Gastroesophageal sphincter (tissue), 4 donors: ENCODE measurements around the gene LPCAT1. TPM values are rescaled to one million over a fixed set of nuclear protein-coding genes. Genes with fewer than 3 reads are reported as not detected.
"Not testable (repeated sequence)": the region's sequence is repeated elsewhere in the genome, so short reads cannot be mapped to it uniquely, and the experiment has no call there.

Experiments
- ATAC-seq: fragments of 150-250 bp; one replicate; pipeline ENCODE4 v1.9.1; 2016; ENCODE audit warnings: mild to moderate bottlenecking, moderate library complexity
- H3K27ac ChIP-seq, 4 donors: fragments of 200-600 bp; sonication (generic) in 3 of 4; 1 replicate in 3 of 4; 2 replicates in 1 of 4; pipeline ENCODE4 v1.5.1; 2016 to 2019
- H3K27me3 ChIP-seq: fragments of 200-600 bp; sonication (generic); one replicate; pipeline ENCODE4 v1.5.1; 2019
- H3K36me3 ChIP-seq, 2 donors: fragments of 200-600 bp; sonication (generic); one replicate each; pipeline ENCODE4 v1.5.1; 2019; ENCODE audit warnings: control low read depth in 1 of 2
- H3K4me1 ChIP-seq, 3 donors: fragments of 200-600 bp; sonication (generic); 1 replicate in 2 of 3; 2 replicates in 1 of 3; pipeline ENCODE4 v1.5.1; 2016 to 2019; ENCODE audit warnings: control low read depth in 2 of 3
- H3K4me3 ChIP-seq, 2 donors: fragments of 200-600 bp; sonication (generic); one replicate each; pipeline ENCODE4 v1.5.1; 2019; ENCODE audit warnings: mild to moderate bottlenecking in 1 of 2, moderate library complexity in 1 of 2
- H3K9me3 ChIP-seq, 3 donors: fragments of 200-600 bp; sonication (generic); one replicate each; pipeline ENCODE4 v1.5.1; 2017 to 2019; ENCODE audit warnings: control low read depth in 2 of 3
- EP300 ChIP-seq: sonication (generic); formaldehyde crosslinking; IDR thresholded peaks from one replicate; pipeline ENCODE4 v1.6.1; 2017; ENCODE audit warnings: antibody characterized with exemption, mild to moderate bottlenecking
- POLR2A ChIP-seq, 2 donors: fragments of 450-650 bp; IDR thresholded peaks; one replicate each; pipeline ENCODE4 v1.6.1; 2017; ENCODE audit warnings: antibody characterized with exemption in 2 of 2, mild to moderate bottlenecking in 2 of 2, moderate library complexity in 1 of 2
- POLR2AphosphoS5 ChIP-seq: sonication (generic); formaldehyde crosslinking; IDR thresholded peaks from one replicate; pipeline ENCODE4 v1.6.1; 2017; ENCODE audit warnings: antibody characterized with exemption
- WGBS, 2 donors: methylation state at CpG; one replicate each; pipeline ENCODE4 v1.1.5; 2018; ENCODE audit warnings: low coverage in 1 of 2; 5-methylcytosine and 5-hydroxymethylcytosine counted together
- total RNA-seq, 4 donors: library from RNA; depleted of rRNA; stranded (reverse); fragments of >200 nt; gene quantifications; one replicate each; pipeline ENCODE4 v1.1.0, GENCODE V29; 2016
- TF ChIP-seq, protein P1 (sequence below), 4 experiments: fragments of 200-600 bp in 2 of 4; fragments of 450-650 bp in 2 of 4; sonication (generic) in 1 of 4; IDR thresholded peaks; one replicate each; pipeline ENCODE4 v1.5.1; 2017 to 2019; ENCODE audit warnings: antibody characterized with exemption in 4 of 4, mild to moderate bottlenecking in 2 of 4, moderate library complexity in 2 of 4

LPCAT1 gene
- total RNA-seq, 4 donors from 2014 or later = 20.3 to 52.6 (median 31.8) TPM

DNA sequence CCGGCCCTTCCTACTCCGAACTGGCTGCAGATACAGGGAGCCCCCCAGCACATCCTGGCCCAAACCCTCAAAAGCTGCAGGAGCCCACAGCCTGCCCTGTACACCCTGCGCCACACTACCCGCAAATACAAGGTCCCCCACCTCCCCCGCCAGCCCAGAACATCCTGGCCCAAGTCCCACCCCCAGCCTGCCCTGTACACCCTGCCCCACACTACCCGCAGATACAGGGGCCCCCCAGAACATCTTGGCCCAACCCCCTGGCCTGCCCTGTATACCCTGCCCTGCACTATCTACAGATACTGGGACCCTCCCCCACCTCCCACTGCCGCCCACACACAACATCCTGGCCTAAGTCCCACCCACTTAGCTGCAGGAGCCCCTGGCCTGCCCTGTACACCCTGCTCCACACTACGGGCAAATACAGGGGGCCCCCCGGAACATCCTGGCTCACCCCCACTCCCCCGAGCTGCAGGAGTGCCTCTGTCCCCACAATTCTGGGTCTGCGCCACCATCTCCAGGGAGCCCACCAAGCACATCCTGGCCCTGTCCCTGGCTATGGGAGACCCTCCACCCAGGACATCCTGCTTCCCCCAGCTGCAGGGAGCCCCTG lies 8.3 kb downstream of the LPCAT1 start:
- WGBS, 2 donors = 60% methylated on average over 1 of the region's 11 CpGs; no CpG with 5 or more reads in 1 of the 2 donors
- Histone ChIP-seq H3K36me3 (peaks cover 0 to 72% of the 10 kb centered on the region in 2 donors), H3K4me1 (peaks cover 0 to 8% (median 0%) of the 10 kb centered on the region in 3 donors), H3K4me3 (no peak overlapping the region), H3K27me3 (no peaks in the 10 kb centered on the region), H3K27ac (no peak overlapping the region), H3K9me3 (no peaks in the 10 kb centered on the region)
- ATAC-seq = no peak
- TF ChIP-seq POLR2AphosphoS5 (no peak), POLR2A (IDR thresholded peaks at IDR 0.05) (no peak), EP300 (no peak)
- TF ChIP-seq, protein P1, sequence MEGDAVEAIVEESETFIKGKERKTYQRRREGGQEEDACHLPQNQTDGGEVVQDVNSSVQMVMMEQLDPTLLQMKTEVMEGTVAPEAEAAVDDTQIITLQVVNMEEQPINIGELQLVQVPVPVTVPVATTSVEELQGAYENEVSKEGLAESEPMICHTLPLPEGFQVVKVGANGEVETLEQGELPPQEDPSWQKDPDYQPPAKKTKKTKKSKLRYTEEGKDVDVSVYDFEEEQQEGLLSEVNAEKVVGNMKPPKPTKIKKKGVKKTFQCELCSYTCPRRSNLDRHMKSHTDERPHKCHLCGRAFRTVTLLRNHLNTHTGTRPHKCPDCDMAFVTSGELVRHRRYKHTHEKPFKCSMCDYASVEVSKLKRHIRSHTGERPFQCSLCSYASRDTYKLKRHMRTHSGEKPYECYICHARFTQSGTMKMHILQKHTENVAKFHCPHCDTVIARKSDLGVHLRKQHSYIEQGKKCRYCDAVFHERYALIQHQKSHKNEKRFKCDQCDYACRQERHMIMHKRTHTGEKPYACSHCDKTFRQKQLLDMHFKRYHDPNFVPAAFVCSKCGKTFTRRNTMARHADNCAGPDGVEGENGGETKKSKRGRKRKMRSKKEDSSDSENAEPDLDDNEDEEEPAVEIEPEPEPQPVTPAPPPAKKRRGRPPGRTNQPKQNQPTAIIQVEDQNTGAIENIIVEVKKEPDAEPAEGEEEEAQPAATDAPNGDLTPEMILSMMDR (IDR thresholded peaks at IDR 0.05) = no peak

DNA sequence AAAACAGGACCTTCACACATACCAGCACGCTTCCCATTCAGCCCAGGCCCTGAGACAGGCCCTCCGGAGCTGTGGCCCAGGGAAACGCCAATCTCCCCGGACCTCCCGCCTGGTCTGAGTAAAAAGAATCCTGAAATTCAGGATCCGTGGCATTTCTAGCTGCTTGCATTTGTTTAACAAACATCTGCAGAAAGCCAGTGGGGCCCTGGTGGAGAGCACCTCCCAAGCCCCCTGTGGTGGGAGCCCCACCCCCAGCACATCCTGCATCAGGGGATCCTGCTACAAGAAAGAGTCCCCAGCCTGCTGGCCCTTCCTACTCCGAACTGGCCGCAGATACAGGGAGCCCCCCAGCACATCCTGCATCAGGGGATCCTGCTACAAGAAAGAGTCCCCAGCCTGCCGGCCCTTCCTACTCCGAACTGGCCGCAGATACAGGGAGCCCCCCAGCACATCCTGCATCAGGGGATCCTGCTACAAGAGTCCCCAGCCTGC lies 8.9 kb downstream of the LPCAT1 start:
- not testable (repeated sequence) for H3K27ac ChIP-seq, H3K27me3 ChIP-seq, H3K4me1 ChIP-seq, H3K4me3 ChIP-seq, H3K9me3 ChIP-seq, ATAC-seq
- 90% methylated on average over 2 of the region's 11 CpGs; no CpG with 5 or more reads in 1 of the 2 donors for WGBS, 2 donors
- peaks cover 0 to 68% of the 10 kb centered on the region in 2 donors for H3K36me3 ChIP-seq

DNA sequence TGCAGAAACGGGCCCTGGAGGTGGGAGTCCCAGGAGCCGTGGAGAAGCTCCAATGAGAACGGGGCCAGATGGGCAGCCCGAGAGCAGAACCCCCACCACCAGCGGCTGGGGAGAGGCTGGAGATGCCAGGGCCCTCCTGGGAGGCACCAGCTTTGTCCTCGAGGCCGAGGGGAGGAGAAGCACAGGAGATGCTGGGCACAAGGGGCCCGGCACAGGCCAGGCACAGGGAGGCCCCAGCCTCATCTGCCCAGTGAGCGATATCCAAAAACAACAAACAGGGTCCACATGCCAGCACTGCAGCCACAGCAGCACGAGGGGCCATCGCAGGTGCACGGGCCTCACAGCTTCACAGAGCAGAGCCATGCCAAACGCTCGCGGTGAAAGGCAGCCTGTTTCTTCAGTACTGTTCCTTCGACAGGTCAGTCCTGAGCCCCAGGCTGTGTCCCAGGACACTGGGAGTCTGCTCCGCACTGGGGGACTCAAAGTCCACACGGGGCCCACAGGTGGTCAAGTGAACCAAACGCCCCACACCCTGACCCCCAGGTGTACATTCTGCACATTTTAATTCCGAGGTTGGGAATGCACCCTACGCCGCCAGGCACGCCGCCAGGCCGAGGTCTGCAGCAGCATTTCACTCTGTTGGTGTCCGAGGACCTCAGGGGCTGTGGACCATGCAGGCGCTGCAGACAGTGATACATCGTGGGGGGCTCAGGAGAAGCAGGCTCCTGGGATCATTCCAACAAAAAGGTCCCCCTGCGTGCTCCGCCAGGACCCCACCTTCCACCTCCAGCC lies 9.5 kb downstream of the LPCAT1 start:
- TF ChIP-seq, protein P1 (IDR thresholded peaks at IDR 0.05) = no peak
- TF ChIP-seq POLR2AphosphoS5 (no peak), EP300 (no peak), POLR2A (IDR thresholded peaks at IDR 0.05) (no peak)
- H3K9me3 ChIP-seq = no peaks in the 10 kb centered on the region
- no peak for ATAC-seq
- H3K4me3 ChIP-seq = no peak overlapping the region
- no peak overlapping the region for H3K27ac ChIP-seq
- H3K27me3 ChIP-seq = no peaks in the 10 kb centered on the region
- H3K4me1 ChIP-seq = no peaks in the 10 kb centered on the region
- 97 to 100% methylated on average over 2 to 7 of the region's 30 CpGs for WGBS, 2 donors
- peaks cover 0 to 63% of the 10 kb centered on the region in 2 donors for H3K36me3 ChIP-seq

DNA sequence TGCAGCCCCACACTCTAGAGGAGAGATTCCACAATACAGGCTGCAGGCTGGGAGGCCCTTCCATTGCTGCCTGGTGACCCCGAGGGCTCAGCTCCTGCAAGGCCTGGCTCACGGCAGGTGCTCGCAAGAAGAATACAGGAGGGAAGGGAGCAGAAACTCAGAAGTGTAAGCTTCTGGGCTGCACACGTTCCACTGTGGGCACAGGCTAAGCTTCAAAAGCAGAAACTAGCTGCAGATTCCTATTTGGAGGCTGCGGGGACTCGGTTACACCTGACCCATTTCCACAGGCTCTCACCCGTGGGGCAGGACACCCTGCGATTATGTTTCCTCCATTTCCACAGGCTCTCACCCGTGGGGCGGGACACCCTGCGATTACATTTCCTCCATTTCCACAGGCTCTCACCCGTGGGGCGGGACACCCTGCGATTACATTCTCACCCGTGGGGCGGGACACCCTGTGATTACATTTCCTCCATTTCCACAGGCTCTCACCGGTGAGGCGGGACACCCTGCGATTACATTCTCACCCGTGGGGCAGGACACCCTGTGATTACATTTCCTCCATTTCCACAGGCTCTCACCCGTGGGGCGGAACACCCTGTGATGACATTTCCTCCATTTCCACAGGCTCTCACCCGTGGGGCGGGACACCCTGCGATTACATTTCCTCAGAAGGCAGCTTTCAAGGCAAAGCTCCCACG lies 10.3 kb downstream of the LPCAT1 start:
- no peaks in the 10 kb centered on the region for H3K27me3 ChIP-seq
- no peak for ATAC-seq
- H3K9me3 ChIP-seq = no peaks in the 10 kb centered on the region
- peaks cover 0 to 61% of the 10 kb centered on the region in 2 donors for H3K36me3 ChIP-seq
- WGBS, 2 donors = 84 to 88% methylated on average over 7 to 14 of the region's 26 CpGs
- H3K27ac ChIP-seq = no peak overlapping the region
- no peak for TF ChIP-seq POLR2AphosphoS5
- no peak for TF ChIP-seq POLR2A (IDR thresholded peaks at IDR 0.05)
- TF ChIP-seq, protein P1 (IDR thresholded peaks at IDR 0.05) = no peak
- no peak for TF ChIP-seq EP300
- no peaks in the 10 kb centered on the region for H3K4me1 ChIP-seq
- H3K4me3 ChIP-seq = no peak overlapping the region

DNA sequence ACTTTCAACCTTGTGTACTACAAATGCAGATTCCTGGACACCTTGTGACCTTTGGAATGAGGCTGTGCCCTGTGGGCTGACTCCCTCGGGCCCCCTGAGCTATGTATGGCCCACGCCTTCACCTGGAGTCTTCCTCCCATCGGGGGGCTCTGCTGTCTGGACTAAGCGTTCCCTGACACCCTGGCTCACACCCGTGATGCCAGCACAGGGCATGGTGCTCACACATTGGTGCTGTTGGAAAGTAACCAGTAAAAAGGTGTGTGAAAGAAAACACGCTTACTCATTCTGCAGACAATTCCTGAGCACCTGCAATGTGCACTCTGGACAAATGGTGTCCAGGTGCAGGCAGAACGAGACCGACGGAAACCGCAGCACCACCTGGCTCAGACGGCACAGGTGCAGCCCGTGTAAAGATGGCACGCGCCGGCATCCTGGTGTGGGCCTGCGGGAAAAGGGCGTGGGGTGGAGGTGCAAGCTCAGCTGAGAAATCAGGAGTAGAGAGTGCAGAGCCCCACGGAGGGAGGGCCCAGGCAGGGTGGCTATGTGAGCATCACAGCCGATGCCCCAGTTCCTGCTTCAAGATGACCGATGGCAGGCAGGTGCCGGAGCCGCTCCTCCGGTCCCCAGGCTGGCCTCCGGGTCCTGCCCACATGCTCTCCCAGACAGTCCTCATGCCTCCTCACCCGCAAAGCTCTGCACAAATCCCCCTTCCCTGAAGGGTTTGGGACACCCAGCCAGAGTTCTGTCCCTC lies 11.0 kb downstream of the LPCAT1 start:
- WGBS, 2 donors = 88 to 92% methylated on average over 2 to 18 of the region's 25 CpGs
- TF ChIP-seq EP300 = no peak
- TF ChIP-seq, protein P1 (IDR thresholded peaks at IDR 0.05) = no peak
- TF ChIP-seq POLR2AphosphoS5 = no peak
- no peak for TF ChIP-seq POLR2A (IDR thresholded peaks at IDR 0.05)
- Histone ChIP-seq H3K4me3 (no peak overlapping the region), H3K27me3 (no peaks in the 10 kb centered on the region), H3K9me3 (no peaks in the 10 kb centered on the region), H3K4me1 (no peaks in the 10 kb centered on the region), H3K36me3 (peaks cover 0 to 57% of the 10 kb centered on the region in 2 donors), H3K27ac (no peak overlapping the region)
- no peak for ATAC-seq
